SU-DHL-6 (cell line): ENCODE measurements around the gene ME1.

Experiments
- CTCF ChIP-seq: fragments of 200-600 bp; sonication (generic); IDR thresholded peaks from one replicate; pipeline ENCODE4 v1.5.1; 2017; ENCODE audit warnings: antibody characterized with exemption, mild to moderate bottlenecking, low read length, moderate library complexity; ENCODE audit not compliant: insufficient read depth, poor library complexity, severe bottlenecking
- EZH2phosphoT487 ChIP-seq: fragments of 200-600 bp; sonication (generic), shearing (Covaris generic); conservative IDR thresholded peaks from 2 replicates; pipeline ENCODE4 v1.6.1; 2018; ENCODE audit warnings: mild to moderate bottlenecking, antibody characterized with exemption, low read length, moderate library complexity, mixed read lengths

GRCh38 chr6:83168556-83168955, 262.3 kb downstream of the ME1 start:
- TF ChIP-seq CTCF: no peak
- TF ChIP-seq EZH2phosphoT487: no peak
